HepG2 (cell line): Measurements from ENCODE around the gene ADI1. TPM values are rescaled to one million over a fixed set of nuclear protein-coding genes. Genes with fewer than 3 reads are reported as not detected.
A peak's percentile ranks its signal among the peaks of the same experiment; 100 is the strongest.

ENCODE experiments used
- ARID2 ChIP-seq: sonication (generic); formaldehyde crosslinking; IDR thresholded peaks from 2 replicates; pipeline ENCODE4 v1.8.1; 2022; ENCODE audit warnings: mild to moderate bottlenecking, missing genetic modification reagents, borderline replicate concordance
- ARNT2 ChIP-seq: sonication (generic); formaldehyde crosslinking; IDR thresholded peaks from 2 replicates; pipeline ENCODE4 v1.8.0; 2022; ENCODE audit warnings: mild to moderate bottlenecking, low read depth, missing genetic modification reagents, moderate library complexity
- BCL3 ChIP-seq: sonication (generic); formaldehyde crosslinking; IDR thresholded peaks from 2 replicates; pipeline ENCODE4 v1.5.1; 2020; ENCODE audit warnings: mild to moderate bottlenecking, missing genetic modification reagents, moderate library complexity
- CREBL2 ChIP-seq: sonication (generic); formaldehyde crosslinking; IDR thresholded peaks from 2 replicates; pipeline ENCODE4 v1.8.1; 2023; ENCODE audit warnings: missing genetic modification reagents, mild to moderate bottlenecking, borderline replicate concordance
- FLYWCH1 ChIP-seq: sonication (generic); formaldehyde crosslinking; IDR thresholded peaks from 2 replicates; pipeline ENCODE4 v1.8.1; 2023; ENCODE audit warnings: mild to moderate bottlenecking, missing genetic modification reagents
- HMG20A ChIP-seq: IDR thresholded peaks from 2 replicates; pipeline ENCODE4 v1.6.1; 2016; ENCODE audit warnings: borderline replicate concordance
- PAWR ChIP-seq: sonication (generic); formaldehyde crosslinking; IDR thresholded peaks from 2 replicates; pipeline ENCODE4 v1.4.0; 2020; ENCODE audit warnings: missing genetic modification reagents, mild to moderate bottlenecking, borderline replicate concordance
- PHF21A ChIP-seq: sonication (generic); formaldehyde crosslinking; IDR thresholded peaks from 2 replicates; pipeline ENCODE4 v1.5.0; 2020; ENCODE audit warnings: mild to moderate bottlenecking, missing genetic modification reagents
- RBM39 ChIP-seq: fragments of 200-400 bp; formaldehyde crosslinking; IDR thresholded peaks from one replicate; pipeline ENCODE4 v1.6.1; 2018; ENCODE audit warnings: antibody characterized with exemption, mild to moderate bottlenecking, low read depth, low read length; ENCODE audit not compliant: poor library complexity, severe bottlenecking
- REST ChIP-seq, 2 experiments: IDR thresholded peaks; 2 replicates each; pipeline ENCODE4 v1.6.1; 2011 to 2012; ENCODE audit warnings: low read length in 2 of 2, borderline replicate concordance in 1 of 2, low read depth in 1 of 2, mild to moderate bottlenecking in 1 of 2, moderate library complexity in 1 of 2
- SATB2 ChIP-seq: sonication (generic); formaldehyde crosslinking; IDR thresholded peaks from 2 replicates; pipeline ENCODE4 v1.5.0; 2020; ENCODE audit warnings: missing genetic modification reagents
- SOX6 ChIP-seq, 2 experiments: fragments of 450-650 bp in 1 of 2; sonication (generic) in 1 of 2; formaldehyde crosslinking in 1 of 2; IDR thresholded peaks; 2 replicates each; pipeline versions ENCODE4 v1.4.0 to v1.6.1; 2017 to 2020; ENCODE audit warnings: antibody characterized with exemption in 1 of 2, mild to moderate bottlenecking in 1 of 2, missing genetic modification reagents in 1 of 2
- ZBTB1 ChIP-seq: sonication (generic); formaldehyde crosslinking; IDR thresholded peaks from 2 replicates; pipeline ENCODE4 v1.4.0; 2020; ENCODE audit warnings: missing genetic modification reagents, borderline replicate concordance
- ZNF180 ChIP-seq: sonication (generic); formaldehyde crosslinking; IDR thresholded peaks from 2 replicates; pipeline ENCODE4 v1.4.0; 2020; ENCODE audit warnings: low read depth, missing genetic modification reagents, borderline replicate concordance
- ZNF275 ChIP-seq: sonication (generic); formaldehyde crosslinking; IDR thresholded peaks from 2 replicates; pipeline ENCODE4 v1.8.0; 2022; ENCODE audit warnings: missing genetic modification reagents, mild to moderate bottlenecking, inconsistent platforms, borderline replicate concordance
- ZNF460 ChIP-seq: sonication (generic); formaldehyde crosslinking; IDR thresholded peaks from 2 replicates; pipeline ENCODE4 v1.5.1; 2020; ENCODE audit warnings: missing genetic modification reagents, mild to moderate bottlenecking, borderline replicate concordance
- ZNF614 ChIP-seq: IDR thresholded peaks from 2 replicates; pipeline ENCODE4 v1.6.1; 2018; ENCODE audit warnings: missing biosample characterization, missing genetic modification reagents, inconsistent platforms, borderline replicate concordance
- ZNF639 ChIP-seq: conservative IDR thresholded peaks from 2 replicates; pipeline ENCODE4 v1.6.1; 2018; ENCODE audit warnings: missing genetic modification reagents
- ZNF740 ChIP-seq: sonication (generic); formaldehyde crosslinking; IDR thresholded peaks from 2 replicates; pipeline ENCODE4 v1.4.0; 2020; ENCODE audit warnings: missing genetic modification reagents
- ZNF839 ChIP-seq: sonication (generic); formaldehyde crosslinking; IDR thresholded peaks from 2 replicates; pipeline ENCODE4 v1.4.0; 2020; ENCODE audit warnings: missing genetic modification reagents, mild to moderate bottlenecking, borderline replicate concordance
- polyA plus RNA-seq, 8 experiments: library from polyadenylated mRNA; depleted of rRNA in 3 of 8; stranded (reverse) in 7 of 8; unstranded in 1 of 8; fragments of >200 nt; fragmentation: Illumina TruSeq in 4 of 8; extraction: Trizol in 4 of 8; gene quantifications; 2 replicates each; pipeline versions ENCODE4 v1.2.1 to v1.2.3, GENCODE V29; 2011 to 2016; ENCODE audit warnings: low read depth in 4 of 8, missing spikeins in 1 of 8, mixed read lengths in 1 of 8; ENCODE audit not compliant: insufficient read depth in 1 of 8
- total RNA-seq, 5 experiments: library from RNA; depleted of rRNA; stranded (reverse); fragments of >200 nt; fragmentation: Illumina TruSeq; extraction: Trizol; gene quantifications; 2 replicates each; pipeline ENCODE4 v1.2.3, GENCODE V29; 2016; ENCODE audit warnings: low read depth in 1 of 5

ADI1 gene
- total and polyA plus RNA-seq, 2 of the 13 experiments (the other 11 are each of a cell fraction or from before 2014, with no cell fraction given): 28.7 to 123 TPM

- TF ChIP-seq ZNF275 (CRISPR knock-in tag) (no peak), REST (IDR thresholded peaks at IDR 0.05; ENCODE audit: borderline replicate concordance in 1 of 2, low read depth in 1 of 2, low read length in 2 of 2) (peak in 1 of 2 experiments; percentile 9; a peak in 1 of 4 replicates), BCL3 (no peak), HMG20A (CRISPR knock-in tag) (no peak), ARID2 (no peak), ZNF614 (CRISPR knock-in tag) (no peak), ZNF839 (CRISPR knock-in tag) (no peak), ZNF639 (CRISPR knock-in tag) (no peak), ZNF180 (CRISPR knock-in tag) (no peak; the same call in 1 of the 2 replicates), ZBTB1 (CRISPR knock-in tag) (no peak), ARNT2 (CRISPR knock-in tag) (no peak; the same call in 1 of the 2 replicates), SOX6 (IDR thresholded peaks at IDR 0.05) (no peak), SOX6 (CRISPR knock-in tag; IDR thresholded peaks at IDR 0.05) (peak; percentile 51), SATB2 (peak; percentile 57; the same call in 1 of the 2 replicates), PAWR (CRISPR knock-in tag) (no peak), PHF21A (CRISPR knock-in tag) (no peak; the same call in 1 of the 2 replicates), FLYWCH1 (no peak), ZNF740 (CRISPR knock-in tag) (peak; percentile 22; the same call in 1 of the 2 replicates), RBM39 (no peak), CREBL2 (no peak), ZNF460 (CRISPR knock-in tag) (no peak)
These were observed 656 bp downstream of the ADI1 start (continued) for GRCh38 chr2:3518496-3519254.
